Activated CD8-positive, alpha-beta memory T cell treated with anti-CD3 and anti-CD28 coated beads, Interleukin-2, amount 10 ng/mL, durations not matched to agents 7 days and 5 days (primary cell): ENCODE results near the gene FAM83G. TPM values are rescaled to one million over a fixed set of nuclear protein-coding genes. Genes with fewer than 3 reads are reported as not detected.

Experiments
- ATAC-seq: fragments of 150-1000 bp; cut with Tn5 transposase; one replicate; pipeline ENCODE4 v1.10.0; 2021; ENCODE audit warnings: moderate library complexity
- CTCF ChIA-PET: fragments of 350-600 bp; sonication (Branson Sonifier 250); formaldehyde crosslinking; loops from one replicate; lab custom pipeline; 2021; ENCODE audit warnings: antibody characterized with exemption; lab: Charles Lee
- DNase-seq: peaks from one replicate; pipeline ENCODE4 v3.0.0-alpha.2; 2020
- H3K27ac Mint-ChIP-seq: one replicate; pipeline ENCODE4 v1.8.0; 2021; ENCODE audit warnings: mild to moderate bottlenecking, mixed read lengths
- H3K27me3 Mint-ChIP-seq: one replicate; pipeline ENCODE4 v1.8.0; 2021; ENCODE audit warnings: mixed read lengths
- H3K36me3 Mint-ChIP-seq: one replicate; pipeline ENCODE4 v1.8.0; 2021; ENCODE audit warnings: mild to moderate bottlenecking, mixed read lengths
- H3K4me1 Mint-ChIP-seq: one replicate; pipeline ENCODE4 v1.8.0; 2021; ENCODE audit warnings: mixed read lengths
- H3K4me3 Mint-ChIP-seq: one replicate; pipeline ENCODE4 v1.8.0; 2021; ENCODE audit warnings: mild to moderate bottlenecking, moderate library complexity, mixed read lengths
- H3K9me3 Mint-ChIP-seq: one replicate; pipeline ENCODE4 v1.8.0; 2022; ENCODE audit warnings: low read depth, mixed read lengths
- total RNA-seq, 2 experiments: library from RNA; stranded (reverse); gene quantifications; one replicate each; pipeline ENCODE4 v1.2.3, GENCODE V29; 2021

The FAM83G gene
- total RNA-seq, 2 experiments from 2014 or later, result 4.7 to 4.8 TPM

DNA sequence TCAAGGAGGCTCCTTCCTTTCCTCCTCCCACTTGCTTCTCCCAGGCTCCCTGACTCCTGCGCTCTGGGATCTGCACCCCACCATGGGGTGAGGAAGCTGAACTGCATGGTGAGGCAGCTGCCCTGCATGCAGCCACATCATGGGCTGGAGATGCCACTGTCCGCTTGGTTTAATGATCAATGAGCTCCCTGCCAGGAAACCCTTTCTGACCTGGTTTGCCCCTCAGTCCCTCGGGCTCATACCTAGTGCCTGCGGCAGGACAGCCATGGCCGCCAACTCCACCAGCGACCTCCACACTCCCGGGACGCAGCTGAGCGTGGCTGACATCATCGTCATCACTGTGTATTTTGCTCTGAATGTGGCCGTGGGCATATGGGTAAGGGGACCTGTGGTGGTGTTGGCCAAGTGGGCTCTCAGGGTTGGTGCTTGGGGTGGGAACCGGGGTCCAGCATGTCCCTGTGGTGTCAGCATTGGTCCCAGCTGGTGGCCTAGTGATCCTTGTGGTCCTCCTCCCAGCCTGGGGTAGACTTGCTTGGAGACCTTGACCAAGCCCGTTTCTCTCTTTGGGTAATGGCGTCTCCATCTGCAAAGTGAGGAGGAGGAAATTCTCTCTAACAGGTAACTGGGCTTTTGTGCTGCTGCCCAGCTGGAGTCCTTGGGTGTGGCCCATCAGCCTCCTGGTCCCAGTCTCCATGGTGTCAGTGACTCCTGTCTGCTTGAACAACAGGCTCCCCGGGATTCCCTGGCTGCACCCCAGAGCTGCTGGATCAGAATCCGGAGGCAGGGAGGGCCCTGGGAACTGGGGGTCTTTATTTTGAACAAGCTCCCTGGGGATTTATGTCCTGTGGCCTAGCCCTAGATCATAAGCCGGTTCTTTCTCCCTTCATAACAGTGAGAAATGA lies 52.4 kb downstream of the FAM83G start, which contains the start of gene SLC5A10:
SLC5A10 (plus strand) TSS at position 225 of the 902 bp plus-strand sequence; CDS start at position 266, 41 bp downstream.
- CTCF ChIA-PET, result interaction anchor here (1.6 kb wide), 1 partner anchor 9 kb away, joined by 6 read pairs; no protein-coding TSS in a partner anchor
- no peak within 1 kb of the TSS for H3K4me3 Mint-ChIP-seq
- peaks cover 2% of the 10 kb centered on the region for H3K27me3 Mint-ChIP-seq
- ATAC-seq, result no peak
- no peak within 1 kb of the TSS for H3K27ac Mint-ChIP-seq
- no peaks in the 10 kb centered on the region for H3K36me3 Mint-ChIP-seq
- DNase-seq, result no peak
- peaks cover 9% of the 10 kb centered on the region for H3K4me1 Mint-ChIP-seq
- no peaks in the 10 kb centered on the region for H3K9me3 Mint-ChIP-seq

DNA sequence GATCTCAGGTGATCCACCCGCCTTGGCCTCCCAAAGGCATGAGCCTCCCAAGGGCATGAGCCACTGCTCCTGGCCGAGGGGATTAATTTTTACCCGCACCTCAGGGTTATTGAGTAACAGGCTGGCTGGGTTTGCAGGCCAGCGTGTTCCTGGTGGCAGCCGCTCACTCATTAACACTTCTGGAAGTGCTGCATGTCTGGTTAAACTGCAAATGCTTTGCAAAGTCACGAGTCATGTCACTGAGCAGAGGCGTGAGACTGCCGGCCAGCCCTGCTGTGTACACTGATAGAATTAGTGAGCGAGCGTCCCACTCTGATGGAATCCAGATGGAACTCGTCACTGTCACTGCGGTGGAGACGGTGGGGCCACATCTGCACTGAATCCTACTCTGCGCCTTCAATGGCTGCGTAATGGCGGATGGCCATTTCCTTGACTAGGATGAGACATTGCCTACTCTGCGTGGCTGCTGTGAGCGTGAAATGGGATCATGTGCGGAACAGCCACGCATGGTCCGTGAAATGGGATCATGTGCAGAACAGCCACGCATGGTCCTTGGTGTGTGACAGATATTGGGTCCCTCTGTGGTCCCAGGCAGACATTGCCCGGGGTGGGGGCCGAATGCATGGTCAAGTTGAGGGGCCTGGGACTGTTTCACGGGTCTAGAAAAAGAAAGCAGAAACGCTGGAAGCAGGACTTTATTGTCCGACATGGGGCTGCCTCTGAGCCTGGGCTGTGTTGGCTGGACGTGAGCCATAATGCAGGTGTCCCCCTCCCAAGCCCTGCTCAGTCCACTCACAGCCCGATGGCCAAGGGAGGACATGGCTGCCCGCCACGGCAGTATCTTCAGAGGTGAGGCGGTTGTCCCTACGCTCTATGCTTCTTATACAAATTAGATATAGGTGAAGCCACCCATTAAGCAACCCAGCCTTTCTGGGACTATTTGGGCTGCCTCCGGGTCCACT lies 53.3 kb downstream of the FAM83G start:
- Mint-ChIP-seq H3K4me1 (peaks cover 9% of the 10 kb centered on the region), H3K27me3 (peaks cover 6% of the 10 kb centered on the region), H3K36me3 (no peaks in the 10 kb centered on the region), H3K27ac (no peak overlapping the region), H3K4me3 (no peak overlapping the region), H3K9me3 (no peaks in the 10 kb centered on the region)
- CTCF ChIA-PET, result interaction anchor here (1.6 kb wide), 1 partner anchor 10 kb away, joined by 6 read pairs; no protein-coding TSS in a partner anchor
- DNase-seq (no peak), ATAC-seq (no peak)

DNA sequence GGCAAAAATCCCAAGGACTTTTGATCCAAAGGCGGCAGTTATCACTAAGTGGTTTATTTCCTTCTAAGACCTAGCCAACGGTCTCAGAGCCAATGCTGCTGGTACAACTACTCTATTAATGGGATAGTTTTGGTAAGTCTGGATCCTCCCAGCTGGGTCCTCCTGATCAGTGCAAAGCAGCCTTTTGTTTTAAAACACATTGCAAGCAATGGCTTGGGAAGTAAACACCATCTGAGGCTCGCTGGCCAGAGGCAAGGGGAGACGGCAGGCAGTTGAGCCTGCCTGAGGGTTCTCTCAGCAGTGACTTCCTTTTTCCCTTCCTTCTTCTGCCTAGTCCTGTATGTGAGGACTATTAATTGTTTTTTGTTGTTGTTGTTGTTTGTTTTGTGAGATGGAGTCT lies 54.2 kb downstream of the FAM83G start:
- H3K4me3 Mint-ChIP-seq, result no peak overlapping the region
- CTCF ChIA-PET, result no interaction called here
- peaks cover 5% of the 10 kb centered on the region for H3K4me1 Mint-ChIP-seq
- peaks cover 13% of the 10 kb centered on the region for H3K27me3 Mint-ChIP-seq
- no peak overlapping the region for H3K27ac Mint-ChIP-seq
- H3K36me3 Mint-ChIP-seq, result no peaks in the 10 kb centered on the region
- no peaks in the 10 kb centered on the region for H3K9me3 Mint-ChIP-seq
- no peak for ATAC-seq
- DNase-seq, result no peak

DNA sequence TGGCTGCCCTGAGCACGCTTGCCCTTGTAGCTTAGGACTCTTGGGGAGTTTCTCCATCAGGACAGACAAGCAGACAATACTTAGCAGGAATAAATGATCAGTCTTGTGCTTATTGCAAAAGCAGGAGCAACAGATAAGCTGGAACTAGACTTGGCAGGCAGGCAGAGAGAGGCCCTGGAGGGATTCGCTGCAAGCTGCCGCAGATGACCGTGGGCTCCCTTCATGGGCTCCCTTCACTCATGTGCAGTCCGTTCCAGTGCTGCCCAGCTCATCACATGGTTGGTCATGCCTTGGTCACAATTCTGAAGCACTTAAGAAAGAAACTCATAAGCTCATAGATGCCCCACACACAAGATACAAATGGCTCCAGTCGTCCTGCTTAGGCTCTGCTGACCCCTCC lies 55.0 kb downstream of the FAM83G start:
- Mint-ChIP-seq H3K36me3 (no peaks in the 10 kb centered on the region), H3K9me3 (no peaks in the 10 kb centered on the region), H3K27me3 (peaks cover 17% of the 10 kb centered on the region), H3K4me3 (no peak overlapping the region), H3K4me1 (peaks cover 2% of the 10 kb centered on the region), H3K27ac (no peak overlapping the region)
- CTCF ChIA-PET, result interaction anchor here (2.8 kb wide), 1 partner anchor 11 kb away, joined by 18 read pairs; no protein-coding TSS in a partner anchor
- ATAC-seq (no peak), DNase-seq (no peak)

DNA sequence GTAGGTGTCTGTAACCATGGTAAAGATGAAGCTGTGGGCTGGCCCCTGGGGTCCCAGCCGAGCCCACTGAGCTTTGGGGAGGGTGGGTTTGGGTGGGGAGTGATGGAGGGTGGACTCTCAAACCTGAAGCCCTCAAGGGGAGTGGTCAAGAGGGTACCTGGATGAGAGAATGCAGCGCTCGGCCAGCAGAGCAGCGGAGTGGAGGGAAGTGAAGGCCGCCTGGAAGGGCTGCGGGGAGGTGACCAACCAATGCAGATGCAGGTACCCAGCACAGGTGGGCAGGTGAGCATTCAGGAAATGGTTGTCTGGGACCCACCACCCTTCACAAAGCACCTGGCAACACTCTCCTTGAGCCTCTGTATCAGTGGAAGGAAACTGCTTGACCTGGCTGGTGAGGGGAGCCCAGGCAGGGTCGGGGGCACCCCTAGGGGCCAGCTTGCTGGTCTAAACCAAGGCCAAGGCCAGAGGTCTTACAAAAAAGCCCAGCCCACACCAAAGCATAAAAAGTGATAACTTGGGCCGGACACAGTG lies 56.0 kb downstream of the FAM83G start:
- no peaks in the 10 kb centered on the region for H3K9me3 Mint-ChIP-seq

DNA sequence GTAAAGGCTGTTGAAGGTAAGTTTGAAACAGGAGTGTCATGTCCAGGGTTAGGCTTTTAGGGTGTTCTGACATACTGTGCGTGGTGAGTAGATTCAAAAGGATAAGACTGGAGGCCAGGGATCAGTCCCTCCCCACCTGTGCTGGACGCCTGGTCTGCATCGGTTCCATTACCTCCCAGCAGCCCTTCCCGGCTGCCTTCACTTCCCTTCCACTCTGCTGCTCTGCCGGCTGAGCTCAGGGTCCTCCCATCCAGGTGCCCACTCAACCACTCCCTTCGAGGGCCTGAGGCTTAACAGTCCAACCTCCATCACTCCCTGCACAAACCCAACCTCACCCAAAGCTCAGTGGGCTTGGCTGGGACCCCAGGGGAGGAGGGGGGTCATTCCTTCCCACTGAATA lies 56.7 kb downstream of the FAM83G start:
- Mint-ChIP-seq H3K27ac (no peak overlapping the region), H3K4me3 (no peak overlapping the region), H3K9me3 (no peaks in the 10 kb centered on the region), H3K36me3 (no peaks in the 10 kb centered on the region), H3K27me3 (peaks cover 20% of the 10 kb centered on the region), H3K4me1 (no peaks in the 10 kb centered on the region)
- CTCF ChIA-PET, result interaction anchor here (2.8 kb wide), 1 partner anchor 13 kb away, joined by 18 read pairs; no protein-coding TSS in a partner anchor
- DNase-seq, result no peak
- ATAC-seq, result no peak

More for the DNA sequence above, 56.0 kb downstream of the FAM83G start:
- DNase-seq (no peak), ATAC-seq (no peak)
- Mint-ChIP-seq H3K4me1 (no peaks in the 10 kb centered on the region), H3K27ac (no peak overlapping the region), H3K36me3 (no peaks in the 10 kb centered on the region), H3K27me3 (peaks cover 20% of the 10 kb centered on the region), H3K4me3 (no peak overlapping the region)
- CTCF ChIA-PET, result interaction anchor here (2.8 kb wide), 1 partner anchor 12 kb away, joined by 18 read pairs; no protein-coding TSS in a partner anchor

DNA sequence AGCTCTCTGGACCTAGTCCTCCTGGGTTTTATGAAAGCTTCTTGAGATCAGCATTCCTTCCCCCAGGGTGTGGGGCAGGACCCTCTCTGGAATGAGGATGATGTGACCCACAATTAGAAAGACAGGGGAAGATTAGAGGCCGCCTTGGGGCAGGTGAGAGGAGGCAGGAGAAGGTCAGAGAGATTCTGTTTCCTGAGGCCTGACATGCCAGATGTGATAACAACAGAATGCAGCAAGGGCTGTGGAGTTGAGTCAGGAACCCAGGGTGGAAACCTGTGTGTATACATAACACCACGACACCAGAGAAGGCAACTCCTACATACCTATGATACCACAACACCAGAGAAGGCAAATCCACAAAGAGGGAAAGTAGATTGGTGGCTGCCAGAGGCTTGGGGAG lies 58.0 kb downstream of the FAM83G start:
- DNase-seq (no peak), ATAC-seq (no peak)
- H3K4me3 Mint-ChIP-seq, result no peak overlapping the region
- no peaks in the 10 kb centered on the region for H3K4me1 Mint-ChIP-seq
- H3K27me3 Mint-ChIP-seq, result peaks cover 20% of the 10 kb centered on the region
- H3K36me3 Mint-ChIP-seq, result no peaks in the 10 kb centered on the region
- H3K27ac Mint-ChIP-seq, result no peak overlapping the region
- H3K9me3 Mint-ChIP-seq, result no peaks in the 10 kb centered on the region
- CTCF ChIA-PET, result no interaction called here

DNA sequence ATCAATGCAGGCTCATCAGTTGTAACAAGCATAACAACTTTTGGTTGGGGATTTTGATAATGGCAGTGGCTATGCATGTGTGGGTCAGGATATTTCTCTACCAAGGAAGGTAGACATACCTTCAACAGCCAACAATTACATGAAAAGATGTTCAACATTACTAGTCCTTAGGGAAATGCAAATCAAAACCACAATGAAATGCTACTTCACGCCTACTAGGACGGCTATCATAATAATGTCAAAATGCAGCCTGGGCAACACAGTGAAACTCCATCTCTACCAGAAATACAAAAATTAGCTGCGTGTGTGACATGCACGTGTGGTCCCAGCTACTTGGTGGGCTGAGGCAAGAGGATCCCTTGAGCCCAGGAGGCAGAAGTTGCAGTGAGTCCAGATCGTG lies 59.9 kb downstream of the FAM83G start:
- Mint-ChIP-seq H3K4me3 (no peak overlapping the region), H3K27me3 (peaks cover 28% of the 10 kb centered on the region), H3K4me1 (no peaks in the 10 kb centered on the region), H3K27ac (no peak overlapping the region), H3K9me3 (no peaks in the 10 kb centered on the region), H3K36me3 (no peaks in the 10 kb centered on the region)
- no peak for ATAC-seq
- CTCF ChIA-PET, result no interaction called here
- no peak for DNase-seq

DNA sequence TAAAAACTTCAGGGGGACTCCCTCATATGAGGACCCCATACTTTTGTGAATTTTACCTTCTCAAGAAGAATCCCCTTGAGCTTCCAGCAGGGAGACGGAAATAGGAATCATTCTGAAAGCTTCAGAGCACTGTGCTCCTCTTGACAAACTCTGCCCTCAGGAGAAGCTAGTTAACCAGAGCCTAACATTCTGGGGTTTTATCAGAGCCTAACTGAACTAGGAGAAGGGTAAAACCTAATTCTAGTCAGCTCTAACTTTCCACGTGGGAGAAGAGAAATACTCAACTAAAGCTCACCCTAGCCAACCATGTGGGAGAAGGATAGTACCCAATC lies 65.9 kb downstream of the FAM83G start:
- Mint-ChIP-seq H3K4me3 (no peak overlapping the region), H3K9me3 (no peaks in the 10 kb centered on the region), H3K27ac (no peak overlapping the region), H3K27me3 (peaks cover 25% of the 10 kb centered on the region), H3K4me1 (peaks cover 2% of the 10 kb centered on the region), H3K36me3 (no peaks in the 10 kb centered on the region)
- CTCF ChIA-PET, result no interaction called here
- ATAC-seq (no peak), DNase-seq (no peak)

DNA sequence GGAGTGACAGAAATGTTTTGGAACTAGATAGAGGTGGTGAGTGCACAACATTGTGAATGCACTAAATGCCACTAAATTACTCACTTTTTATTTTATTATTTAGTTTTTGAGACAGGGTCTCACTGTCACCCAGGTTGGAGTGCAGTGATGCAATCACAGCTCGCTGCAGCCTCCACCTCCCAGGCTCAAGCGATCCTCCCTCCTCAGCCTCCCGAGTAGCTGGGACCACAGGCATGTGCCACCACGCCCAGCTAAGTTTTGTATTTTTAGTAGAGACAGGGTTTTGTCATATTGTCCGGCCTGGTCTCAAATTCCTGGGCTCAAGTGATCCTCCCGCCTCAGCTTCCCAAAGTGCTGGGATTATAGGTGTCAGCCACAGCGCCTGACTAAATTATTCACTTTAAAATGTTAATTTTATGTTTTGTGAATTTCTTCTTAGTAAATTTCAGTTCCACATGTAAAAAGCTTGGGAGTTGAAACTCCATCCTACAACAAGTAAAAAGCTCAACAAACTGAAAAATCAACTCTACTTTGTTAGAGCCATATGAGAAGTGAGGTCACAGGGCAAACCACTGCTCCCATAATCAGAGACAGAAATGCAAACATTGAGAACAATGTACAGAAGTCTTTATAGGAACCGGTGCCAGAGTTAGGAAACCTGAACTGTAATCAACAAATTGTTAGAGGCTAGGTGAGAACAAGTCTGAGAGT lies 66.4 kb downstream of the FAM83G start:
- Mint-ChIP-seq H3K36me3 (no peaks in the 10 kb centered on the region), H3K4me3 (no peak overlapping the region), H3K27ac (no peak overlapping the region), H3K27me3 (peaks cover 27% of the 10 kb centered on the region), H3K9me3 (no peaks in the 10 kb centered on the region), H3K4me1 (peaks cover 5% of the 10 kb centered on the region)
- CTCF ChIA-PET, result no interaction called here
- ATAC-seq, result no peak
- no peak for DNase-seq

DNA sequence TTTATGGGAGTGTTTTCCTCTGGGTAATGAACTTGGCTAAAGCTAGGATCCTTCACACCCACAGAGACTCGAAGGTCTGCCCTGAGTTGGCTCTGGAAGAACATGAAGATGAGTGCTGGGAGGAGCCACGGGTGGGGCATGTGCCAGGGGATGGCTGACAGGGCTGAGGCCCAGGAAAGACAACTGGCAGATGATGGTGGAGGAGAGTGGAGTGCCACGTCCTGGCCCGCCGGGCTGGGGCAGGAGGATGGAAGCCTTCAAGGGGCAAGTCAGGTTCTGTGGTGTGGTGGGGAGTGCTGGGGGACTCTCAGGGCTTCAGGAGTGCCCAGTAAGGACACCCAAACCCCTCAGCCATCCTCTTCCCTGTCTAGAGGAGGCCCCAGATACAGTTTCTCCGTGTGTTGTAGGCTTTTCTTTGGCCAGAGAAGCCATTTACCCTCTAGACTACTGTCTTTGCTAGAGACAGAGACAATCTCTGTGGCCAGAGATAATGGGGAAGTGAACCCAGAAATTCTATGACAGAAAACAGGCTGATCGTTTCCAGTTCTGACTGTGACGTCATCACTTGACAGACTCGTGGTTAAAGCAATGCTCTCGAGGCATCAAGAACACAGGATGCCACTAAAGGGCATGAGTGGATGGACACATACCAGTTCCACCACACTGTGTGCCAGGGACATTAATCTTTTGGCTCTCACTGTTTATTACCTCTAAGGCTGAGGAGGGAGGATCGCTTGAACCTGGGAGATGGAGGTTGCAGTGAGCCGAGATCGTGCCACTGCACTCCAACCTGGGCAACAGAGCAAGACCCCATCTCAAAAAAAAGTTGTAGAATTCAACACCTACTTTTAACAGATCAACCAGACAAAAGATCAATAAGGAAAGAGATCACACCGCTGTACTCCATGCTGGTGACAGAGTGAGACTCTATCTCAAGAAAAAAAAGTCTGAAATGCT lies 71.2 kb downstream of the FAM83G start:
- DNase-seq, result no peak
- peaks cover 21% of the 10 kb centered on the region for H3K36me3 Mint-ChIP-seq
- no peaks in the 10 kb centered on the region for H3K9me3 Mint-ChIP-seq
- CTCF ChIA-PET, result interaction anchor here (0.7 to 1.5 kb wide), 2 partner anchors 10 to 28 kb away, joined by 3 to 4 read pairs; no protein-coding TSS in a partner anchor
- H3K4me1 Mint-ChIP-seq, result peaks cover 16% of the 10 kb centered on the region
- ATAC-seq, result no peak
- H3K27me3 Mint-ChIP-seq, result peaks cover 15% of the 10 kb centered on the region
- no peak overlapping the region for H3K4me3 Mint-ChIP-seq
- no peak overlapping the region for H3K27ac Mint-ChIP-seq
